IMR-90 (cell line): ENCODE results near the gene GOLT1B. TPM values are rescaled to one million over a fixed set of nuclear protein-coding genes. Genes with fewer than 3 reads are reported as not detected.

Experiments used
- ATAC-seq: fragments of 200-7000 bp; cut with Tn5 transposase; 2 replicates; pipeline ENCODE4 v1.9.1; 2020; ENCODE audit warnings: low read depth, mild to moderate bottlenecking, moderate library complexity
- BruUV-seq: library from RNA; stranded (reverse); fragments of 400-500 nt; replicated peaks from 2 replicates; lab custom pipeline; 2021; lab: Mats Ljungman, UMichigan
- CTCF ChIA-PET: fragments of 300-600 bp; formaldehyde crosslinking; extraction: SDS; loops from one replicate; lab custom pipeline; 2021; ENCODE audit warnings: antibody characterized with exemption; lab: Yijun Ruan, JAX
- POLR2A ChIA-PET: fragments of 300-600 bp; sonication (Branson Sonifier 250); formaldehyde crosslinking; loops from one replicate; lab custom pipeline; 2022; ENCODE audit warnings: antibody characterized with exemption; ENCODE audit not compliant: unreplicated experiment; lab: Charles Lee
- DNase-seq: peaks from one replicate; pipeline ENCODE4 v3.0.0; 2013
- H2AFZ ChIP-seq: replicated peaks from 2 replicates; pipeline ENCODE3; 2013; ENCODE audit warnings: low read length, mild to moderate bottlenecking; ENCODE audit not compliant: poor library complexity
- H2AK5ac ChIP-seq: 2 replicates; pipeline ENCODE4 v1.6.1; 2013; ENCODE audit warnings: low read depth, low read length, inconsistent platforms
- H2AK9ac ChIP-seq: replicated peaks from 2 replicates; pipeline ENCODE3; 2013; ENCODE audit warnings: mild to moderate bottlenecking, low read depth, low read length, moderate library complexity; ENCODE audit not compliant: poor library complexity
- H2BK120ac ChIP-seq: 2 replicates; pipeline ENCODE4 v1.6.1; 2013; ENCODE audit warnings: low read depth, low read length, inconsistent platforms
- H2BK15ac ChIP-seq: 3 replicates; pipeline ENCODE4 v1.6.1; 2013; ENCODE audit warnings: low read depth, low read length, inconsistent platforms
- H2BK20ac ChIP-seq: 2 replicates; pipeline ENCODE4 v1.6.1; 2013; ENCODE audit warnings: low read depth, mild to moderate bottlenecking, inconsistent platforms, low read length, moderate library complexity
- H2BK5ac ChIP-seq: 2 replicates; pipeline ENCODE4 v1.6.1; 2013; ENCODE audit warnings: mild to moderate bottlenecking, low read depth, low read length, inconsistent platforms; ENCODE audit not compliant: poor library complexity, severe bottlenecking
- H3K14ac ChIP-seq: replicated peaks from 2 replicates; pipeline ENCODE4 v1.6.1; 2013; ENCODE audit warnings: low read depth, low read length, inconsistent platforms
- H3K18ac ChIP-seq: 2 replicates; pipeline ENCODE4 v1.6.1; 2013; ENCODE audit warnings: low read depth, low read length, control low read depth
- H3K23ac ChIP-seq: 2 replicates; pipeline ENCODE4 v1.6.1; 2013; ENCODE audit warnings: low read depth, low read length, inconsistent platforms
- H3K27ac ChIP-seq: 2 replicates; pipeline ENCODE4 v1.5.1; 2013; ENCODE audit warnings: mild to moderate bottlenecking, control low read depth, low read length; ENCODE audit not compliant: insufficient read depth
- H3K27me3 ChIP-seq: 2 replicates; pipeline ENCODE4 v1.6.1; 2013; ENCODE audit warnings: low read length; ENCODE audit not compliant: control insufficient read depth, insufficient read depth
- H3K36me3 ChIP-seq: 2 replicates; pipeline ENCODE4 v1.6.1; 2013; ENCODE audit warnings: low read length, mixed read lengths; ENCODE audit not compliant: control insufficient read depth, insufficient read depth
- H3K4ac ChIP-seq: 2 replicates; pipeline ENCODE4 v1.6.1; 2013; ENCODE audit warnings: low read depth, low read length, inconsistent platforms
- H3K4me1 ChIP-seq: 2 replicates; pipeline ENCODE4 v1.6.1; 2013; ENCODE audit warnings: low read length, mixed read lengths; ENCODE audit not compliant: control insufficient read depth, insufficient read depth
- H3K4me2 ChIP-seq: 2 replicates; pipeline ENCODE4 v1.6.1; 2013; ENCODE audit warnings: low read depth, mild to moderate bottlenecking, control low read depth, low read length, moderate library complexity
- H3K4me3 ChIP-seq: 2 replicates; pipeline ENCODE4 v1.5.1; 2013; ENCODE audit warnings: low read depth, mild to moderate bottlenecking, control low read depth, low read length, moderate library complexity; ENCODE audit not compliant: insufficient read depth
- H3K56ac ChIP-seq: 2 replicates; pipeline ENCODE4 v1.6.1; 2013; ENCODE audit warnings: low read length, inconsistent platforms; ENCODE audit not compliant: insufficient read depth; ENCODE audit errors: extremely low read depth
- H3K79me1 ChIP-seq, 2 experiments: 2 replicates each; pipeline ENCODE4 v1.6.1; 2013; ENCODE audit warnings: low read length in 2 of 2, inconsistent platforms in 1 of 2, low read depth in 1 of 2
- H3K9ac ChIP-seq: 2 replicates; pipeline ENCODE4 v1.6.1; 2013; ENCODE audit warnings: low read depth, low read length, control low read depth
- H3K9me1 ChIP-seq: 2 replicates; pipeline ENCODE4 v1.6.1; 2013; ENCODE audit warnings: low read length, inconsistent platforms; ENCODE audit not compliant: insufficient read depth
- H3K9me3 ChIP-seq: 2 replicates; pipeline ENCODE4 v1.6.1; 2013; ENCODE audit warnings: low read length; ENCODE audit not compliant: control insufficient read depth, insufficient read depth
- H4K20me1 ChIP-seq: 2 replicates; pipeline ENCODE4 v1.6.1; 2013; ENCODE audit warnings: low read length, inconsistent platforms; ENCODE audit not compliant: insufficient read depth
- H4K5ac ChIP-seq: 2 replicates; pipeline ENCODE4 v1.6.1; 2013; ENCODE audit warnings: mild to moderate bottlenecking, low read depth, low read length, control low read depth
- H4K8ac ChIP-seq, 2 experiments: 2 replicates each; pipeline ENCODE4 v1.6.1; 2013; ENCODE audit warnings: low read depth in 2 of 2, low read length in 2 of 2, control low read depth in 1 of 2, inconsistent platforms in 1 of 2
- H4K91ac ChIP-seq: 2 replicates; pipeline ENCODE4 v1.6.1; 2013; ENCODE audit warnings: low read depth, low read length, inconsistent platforms; ENCODE audit not compliant: insufficient read depth
- BHLHE40 ChIP-seq: fragments of 150-350 bp; IDR thresholded peaks from 2 replicates; pipeline ENCODE4 v1.6.1; 2016; ENCODE audit warnings: mild to moderate bottlenecking, low read depth, low read length
- CEBPB ChIP-seq: IDR thresholded peaks from 2 replicates; pipeline ENCODE4 v1.6.1; 2012; ENCODE audit warnings: low read depth, low read length, improper control_type of control experiment
- CHD1 ChIP-seq: IDR thresholded peaks from 2 replicates; pipeline ENCODE4 v1.6.1; 2012; ENCODE audit warnings: low read depth, low read length, improper control_type of control experiment
- ELK1 ChIP-seq: fragments of 150-350 bp; IDR thresholded peaks from 2 replicates; pipeline ENCODE4 v1.6.1; 2016; ENCODE audit warnings: low read depth, mild to moderate bottlenecking, low read length, moderate library complexity, borderline replicate concordance
- MAFK ChIP-seq: IDR thresholded peaks from 2 replicates; pipeline ENCODE4 v1.6.1; 2012; ENCODE audit warnings: low read depth, low read length, improper control_type of control experiment
- MAZ ChIP-seq: IDR thresholded peaks from 2 replicates; pipeline ENCODE4 v1.6.1; 2012; ENCODE audit warnings: low read depth, mild to moderate bottlenecking, low read length, improper control_type of control experiment, moderate library complexity, borderline replicate concordance
- NFE2L2 ChIP-seq: fragments of 150-350 bp; IDR thresholded peaks from 2 replicates; pipeline ENCODE4 v1.6.1; 2016; ENCODE audit warnings: low read depth, mild to moderate bottlenecking, low read length
- POLR2A ChIP-seq: IDR thresholded peaks from 2 replicates; pipeline ENCODE4 v1.6.1; 2012; ENCODE audit warnings: mild to moderate bottlenecking, low read depth, low read length
- RAD21 ChIP-seq: IDR thresholded peaks from 2 replicates; pipeline ENCODE4 v1.6.1; 2012; ENCODE audit warnings: low read length, improper control_type of control experiment
- RFX5 ChIP-seq: IDR thresholded peaks from 2 replicates; pipeline ENCODE4 v1.8.0; 2012; ENCODE audit warnings: low read depth, mild to moderate bottlenecking, low read length, moderate library complexity
- SMC3 ChIP-seq: fragments of 150-350 bp; IDR thresholded peaks from 2 replicates; pipeline ENCODE4 v1.6.1; 2016; ENCODE audit warnings: low read depth, mild to moderate bottlenecking, antibody characterized with exemption, low read length, moderate library complexity
- USF2 ChIP-seq: fragments of 150-350 bp; IDR thresholded peaks from 2 replicates; pipeline ENCODE4 v1.6.1; 2017; ENCODE audit warnings: mild to moderate bottlenecking, antibody characterized with exemption, low read length, low read depth
- WGBS, 2 experiments: methylation state at CpG; one replicate each; pipeline versions ENCODE4 v1.1.5 to v1.1.7; 2013; ENCODE audit warnings: missing lambda C conversion rate in 2 of 2; ENCODE audit not compliant: insufficient read length in 1 of 2; ENCODE audit errors: extremely low coverage in 2 of 2; 5-methylcytosine and 5-hydroxymethylcytosine counted together
- dilution Hi-C: fragments of 300-500 bp; cut with HindIII; formaldehyde crosslinking; loops from one replicate; pipeline ENCODE4 v1.14.3; 2018; ENCODE audit warnings: low sequenced_read_pairs; ENCODE audit not compliant: unreplicated experiment
- in situ Hi-C: fragments of 300-500 bp; cut with MboI; formaldehyde crosslinking; loops from 3 replicates; pipeline ENCODE4 v1.14.3; 2019; ENCODE audit warnings: low sequenced_read_pairs, inconsistent platforms, mixed read lengths
- intact Hi-C: fragments of 100-400 bp; cut with micrococcal nuclease; formaldehyde crosslinking; loops from 2 replicates; pipeline ENCODE4 v1.10.0; 2022
- polyA plus RNA-seq, 3 experiments: library from polyadenylated mRNA; depleted of rRNA; stranded (reverse); fragments of >200 nt; gene quantifications; 2 replicates each; pipeline ENCODE4 v1.2.3, GENCODE V29; 2012; ENCODE audit warnings: low replicate concordance in 1 of 3
- total RNA-seq: library from RNA; depleted of rRNA; stranded (reverse); fragments of >200 nt; gene quantifications from 2 replicates; pipeline ENCODE4 v1.2.3, GENCODE V29; 2012

The GOLT1B gene
- total and polyA plus RNA-seq, 2 of the 4 experiments (the other 2 are of a cell fraction): 27.2 to 50.5 TPM

- Histone ChIP-seq H3K56ac (no peak overlapping the region), H2AK5ac (no peak overlapping the region), H3K4ac (no peak overlapping the region), H2BK5ac (no peak overlapping the region), H2BK20ac (no peak overlapping the region), H3K79me1 (no peaks in the 10 kb centered on the region), H4K91ac (no peak overlapping the region), H2BK120ac (no peak overlapping the region), H4K8ac (no peak overlapping the region), H2AFZ (no peak overlapping the region), H2AK9ac (no peak overlapping the region), H3K23ac (no peak overlapping the region), H3K9ac (no peak overlapping the region), H3K27me3 (peaks cover 4% of the 10 kb centered on the region), H3K14ac (no peak overlapping the region), H3K36me3 (no peaks in the 10 kb centered on the region), H3K4me3 (no peak overlapping the region), H4K20me1 (no peaks in the 10 kb centered on the region), H3K9me1 (no peaks in the 10 kb centered on the region), H3K27ac (no peak overlapping the region), H4K5ac (no peak overlapping the region), H3K4me2 (peak overlapping the region; percentile 61), H3K4me1 (no peaks in the 10 kb centered on the region; the same call in 1 of the 2 replicates), H2BK15ac (no peak overlapping the region), H3K18ac (no peak overlapping the region; the same call in 1 of the 2 replicates), H3K9me3 (no peaks in the 10 kb centered on the region)
- dilution Hi-C loops (no loop called here), intact Hi-C loops (no loop called here), in situ Hi-C loops (no loop called here)
- TF ChIP-seq CHD1: no peak
- TF ChIP-seq ELK1: no peak
- no peak for TF ChIP-seq MAZ
- TF ChIP-seq CEBPB: no peak
- no peak for TF ChIP-seq MAFK
- no peak for TF ChIP-seq USF2
- TF ChIP-seq RFX5: no peak
- no peak for TF ChIP-seq NFE2L2
- no peak for TF ChIP-seq RAD21
- no peak for TF ChIP-seq SMC3
- TF ChIP-seq BHLHE40: no peak
- TF ChIP-seq POLR2A: no peak
- no TSS peak for BruUV-seq
- ATAC-seq: peak; percentile 48
- CTCF ChIA-PET: interaction anchor here (0.6 to 1.1 kb wide), 3 partner anchors 10 to 16 kb away, joined by 3 read pairs; no protein-coding TSS in a partner anchor
- POLR2A ChIA-PET: no interaction called here
- WGBS, 2 experiments: no CpG with 5 or more reads among the region's 4 CpGs
- DNase-seq: no peak
Measured at GRCh38 chr12:21551841-21552465, 50.4 kb downstream of the GOLT1B start.
